GM18526 (cell line): ENCODE measurements around the gene ARHGEF40.

Experiments used
- POLR2A ChIP-seq: IDR thresholded peaks from 3 replicates; pipeline ENCODE4 v1.6.1; 2011; ENCODE audit not compliant: insufficient read length; ENCODE audit errors: extremely low read depth

Gene ARHGEF40

DNA sequence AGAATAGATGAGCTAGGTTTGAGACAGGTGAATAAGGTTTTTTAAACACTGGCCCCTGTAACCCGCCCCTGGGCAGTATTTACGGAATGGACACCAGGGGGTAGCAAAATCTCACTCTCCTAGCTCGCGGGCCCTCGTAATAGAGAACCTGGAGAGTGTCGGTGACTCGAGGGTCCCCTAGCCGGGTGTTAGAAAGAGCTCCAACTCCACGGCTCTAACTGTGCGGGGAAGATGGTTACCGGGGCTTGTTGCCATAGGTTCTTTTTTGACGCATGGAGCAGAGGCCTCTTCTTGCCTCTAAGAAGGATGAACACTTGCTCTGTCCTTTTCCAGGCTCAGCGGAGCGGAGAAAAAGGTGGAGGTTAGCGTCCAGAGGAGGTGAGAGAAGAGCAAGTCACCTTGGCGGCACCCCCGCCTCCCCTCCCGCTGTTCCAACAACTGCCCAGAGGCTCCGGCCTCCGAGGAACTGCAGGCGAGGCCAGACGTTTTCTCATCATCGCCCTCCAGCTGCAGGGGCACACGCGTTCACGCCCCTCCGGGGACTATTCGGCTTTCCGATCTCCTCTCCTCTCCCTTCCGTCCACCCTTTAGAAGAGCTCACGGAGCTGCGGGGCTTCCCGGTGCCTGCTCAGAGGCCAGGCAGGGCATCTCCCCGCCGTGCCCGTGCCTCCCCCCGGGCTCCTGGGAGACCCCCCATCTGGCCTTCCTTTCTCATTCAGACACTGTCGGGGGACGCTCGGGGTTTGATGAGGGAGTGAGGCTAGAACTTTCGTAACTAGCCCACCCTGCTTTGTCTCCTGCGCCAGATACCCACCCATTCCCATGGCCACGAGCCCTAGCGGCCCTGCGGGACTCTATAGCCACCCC is 1.4 kb upstream of the ARHGEF40 start:
- TF ChIP-seq POLR2A: no peak

DNA sequence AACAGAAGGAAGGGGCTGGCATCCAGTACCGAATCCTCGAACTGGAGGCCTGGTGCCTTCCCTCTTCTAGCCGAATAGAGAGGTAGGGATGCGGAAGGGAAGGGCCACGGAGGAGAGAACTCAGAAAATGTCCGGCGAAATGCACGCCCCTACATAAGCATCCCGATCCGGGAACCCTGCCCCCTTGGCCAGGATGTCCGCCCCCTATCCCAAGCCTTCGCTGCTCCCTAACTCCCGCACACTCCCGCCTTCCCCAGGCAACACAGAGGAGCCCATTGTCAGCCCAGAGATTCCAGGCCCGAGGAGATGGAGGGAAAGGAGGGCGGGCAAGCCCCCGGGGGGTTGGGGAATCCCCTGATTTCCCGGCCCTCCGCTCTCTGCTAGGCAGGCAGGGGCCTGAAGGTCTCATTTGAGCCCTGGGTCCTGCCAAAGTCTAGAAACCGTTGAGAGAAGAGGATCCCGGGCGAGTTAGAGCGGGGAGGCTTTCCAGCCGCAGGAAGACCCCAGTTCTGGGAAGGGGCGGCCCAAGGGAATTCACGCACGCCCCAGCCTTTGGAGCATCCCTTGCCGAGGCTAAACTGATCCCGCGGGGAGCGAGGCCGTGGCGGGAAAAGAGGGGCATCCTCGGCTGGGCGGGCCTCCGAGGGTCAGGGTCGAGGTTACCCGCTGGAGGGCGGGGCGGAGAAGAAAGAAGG is 569 bp upstream of the ARHGEF40 start:
- no peak for TF ChIP-seq POLR2A

DNA sequence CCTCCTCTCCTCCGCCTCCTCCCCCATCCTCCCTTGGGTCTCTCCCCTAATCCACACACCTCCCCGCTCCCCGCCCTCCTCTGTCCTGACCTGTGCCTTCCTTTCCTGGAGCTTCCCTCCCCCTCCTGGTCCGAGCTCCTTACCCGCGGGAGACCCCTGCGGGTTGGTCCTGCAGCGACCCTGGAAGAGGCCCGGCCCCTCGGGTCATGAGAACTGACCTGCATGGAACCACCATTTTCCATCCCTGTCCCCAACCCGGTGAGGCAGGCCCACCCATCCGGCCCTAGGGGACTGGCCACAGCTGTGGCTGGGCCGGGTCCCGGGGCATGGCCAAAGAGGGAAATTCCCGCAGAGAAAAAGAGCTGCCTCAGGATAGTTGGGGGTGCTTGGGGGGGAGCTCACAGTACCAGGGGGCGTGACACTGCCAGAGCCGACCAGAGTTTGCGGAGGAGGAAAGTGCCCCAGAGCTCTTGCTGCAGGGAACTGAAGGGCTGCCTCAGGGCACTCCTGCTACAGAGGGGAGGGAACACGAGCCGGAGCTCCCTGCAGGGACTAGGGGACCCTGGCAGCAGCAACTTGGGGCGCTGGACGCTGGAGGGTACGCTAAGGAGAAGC is 613 bp downstream of the ARHGEF40 start:
- TF ChIP-seq POLR2A: no peak

DNA sequence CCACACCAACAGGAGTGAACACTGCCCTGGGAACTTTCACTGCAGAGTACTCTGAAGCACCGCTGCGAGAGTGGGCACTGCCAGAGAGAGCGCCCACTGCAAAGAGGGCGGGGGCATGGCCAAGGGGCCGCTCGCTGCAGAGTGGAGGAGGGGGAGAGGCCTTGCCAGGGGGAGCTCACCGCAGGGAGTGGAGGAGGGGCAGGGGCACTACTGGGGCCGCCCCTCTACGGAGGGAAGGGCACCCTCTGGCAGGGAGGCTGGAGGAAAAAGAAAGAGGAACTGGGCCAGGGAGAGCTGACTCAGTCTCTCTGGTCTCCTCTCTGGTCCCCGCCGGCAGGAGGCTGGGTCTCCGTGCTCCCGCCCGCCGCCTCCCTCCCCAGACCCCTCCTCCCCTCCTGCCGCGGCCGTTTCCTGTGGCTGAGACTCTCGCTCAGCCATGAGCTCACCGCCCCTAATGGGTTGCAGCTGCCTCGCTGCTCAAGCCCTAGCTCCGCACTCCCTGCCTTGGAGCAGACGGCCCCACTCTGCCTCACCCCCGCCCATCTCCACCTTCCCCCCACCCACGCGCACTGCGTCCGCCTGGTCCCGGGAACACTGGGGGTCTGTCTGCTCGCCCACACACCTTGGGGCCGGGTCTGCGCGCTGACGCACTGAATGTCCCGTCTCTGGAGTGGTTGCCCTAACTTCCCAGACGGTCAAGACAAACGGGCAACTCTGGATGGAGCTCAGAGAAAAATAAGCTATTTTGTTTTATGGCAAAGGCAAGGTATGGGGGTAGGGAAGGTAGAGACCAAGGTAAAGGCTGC is 1.3 kb downstream of the ARHGEF40 start:
- TF ChIP-seq POLR2A: no peak

DNA sequence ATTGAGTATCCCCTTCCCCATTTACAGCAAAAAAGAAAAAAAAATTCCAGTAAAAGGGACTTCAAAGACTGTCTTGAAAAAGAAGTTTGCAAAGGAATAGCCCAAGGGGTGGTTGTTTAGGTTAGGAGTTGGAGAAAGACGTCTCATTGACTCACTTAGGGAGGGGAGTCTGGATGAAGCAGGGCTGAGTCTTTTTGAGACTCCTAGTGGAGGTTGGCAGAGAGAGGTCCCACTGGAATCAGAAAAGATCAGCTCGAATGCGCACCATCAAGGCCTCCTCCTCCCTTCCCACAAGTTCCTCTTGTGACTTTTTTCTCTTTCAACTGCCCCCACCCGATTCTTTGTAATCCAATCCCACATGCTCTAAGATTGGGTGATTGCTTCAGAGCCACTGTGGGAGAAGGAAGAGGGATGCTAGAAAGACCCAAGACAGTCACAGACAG is 1.9 kb downstream of the ARHGEF40 start:
- no peak for TF ChIP-seq POLR2A

DNA sequence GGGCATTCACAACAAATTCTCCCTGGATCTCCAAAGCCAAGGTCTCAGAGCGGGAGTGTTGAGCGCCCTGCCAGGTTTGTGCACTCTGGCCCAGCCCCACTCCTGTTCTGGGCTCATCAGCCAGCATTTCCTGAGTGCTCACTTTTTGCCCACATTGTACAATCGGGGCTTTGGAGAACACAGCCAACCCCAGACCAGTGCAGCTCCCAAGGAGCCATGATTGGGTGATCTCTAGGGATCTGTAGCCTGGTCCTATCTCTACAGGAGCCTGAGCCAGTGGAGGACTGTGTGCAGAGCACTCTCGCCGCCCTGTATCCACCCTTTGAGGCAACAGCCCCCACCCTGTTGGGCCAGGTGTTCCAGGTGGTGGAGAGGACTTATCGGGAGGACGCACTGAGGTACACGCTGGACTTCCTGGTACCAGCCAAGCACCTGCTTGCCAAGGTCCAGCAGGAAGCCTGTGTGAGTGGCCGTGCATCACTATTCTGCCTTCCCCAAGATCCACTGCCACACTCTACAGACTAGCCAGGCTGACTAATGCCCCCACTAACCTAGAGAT is 2.8 kb downstream of the ARHGEF40 start:
- no peak for TF ChIP-seq POLR2A

DNA sequence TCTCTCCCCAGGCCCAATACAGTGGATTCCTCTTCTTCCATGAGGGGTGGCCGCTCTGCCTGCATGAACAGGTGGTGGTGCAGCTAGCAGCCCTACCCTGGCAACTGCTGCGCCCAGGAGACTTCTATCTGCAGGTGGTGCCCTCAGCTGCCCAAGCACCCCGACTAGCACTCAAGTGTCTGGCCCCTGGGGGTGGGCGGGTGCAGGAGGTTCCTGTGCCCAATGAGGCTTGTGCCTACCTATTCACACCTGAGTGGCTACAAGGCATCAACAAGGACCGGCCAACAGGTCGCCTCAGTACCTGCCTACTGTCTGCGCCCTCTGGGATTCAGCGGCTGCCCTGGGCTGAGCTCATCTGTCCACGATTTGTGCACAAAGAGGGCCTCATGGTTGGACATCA is 3.8 kb downstream of the ARHGEF40 start:
- no peak for TF ChIP-seq POLR2A

DNA sequence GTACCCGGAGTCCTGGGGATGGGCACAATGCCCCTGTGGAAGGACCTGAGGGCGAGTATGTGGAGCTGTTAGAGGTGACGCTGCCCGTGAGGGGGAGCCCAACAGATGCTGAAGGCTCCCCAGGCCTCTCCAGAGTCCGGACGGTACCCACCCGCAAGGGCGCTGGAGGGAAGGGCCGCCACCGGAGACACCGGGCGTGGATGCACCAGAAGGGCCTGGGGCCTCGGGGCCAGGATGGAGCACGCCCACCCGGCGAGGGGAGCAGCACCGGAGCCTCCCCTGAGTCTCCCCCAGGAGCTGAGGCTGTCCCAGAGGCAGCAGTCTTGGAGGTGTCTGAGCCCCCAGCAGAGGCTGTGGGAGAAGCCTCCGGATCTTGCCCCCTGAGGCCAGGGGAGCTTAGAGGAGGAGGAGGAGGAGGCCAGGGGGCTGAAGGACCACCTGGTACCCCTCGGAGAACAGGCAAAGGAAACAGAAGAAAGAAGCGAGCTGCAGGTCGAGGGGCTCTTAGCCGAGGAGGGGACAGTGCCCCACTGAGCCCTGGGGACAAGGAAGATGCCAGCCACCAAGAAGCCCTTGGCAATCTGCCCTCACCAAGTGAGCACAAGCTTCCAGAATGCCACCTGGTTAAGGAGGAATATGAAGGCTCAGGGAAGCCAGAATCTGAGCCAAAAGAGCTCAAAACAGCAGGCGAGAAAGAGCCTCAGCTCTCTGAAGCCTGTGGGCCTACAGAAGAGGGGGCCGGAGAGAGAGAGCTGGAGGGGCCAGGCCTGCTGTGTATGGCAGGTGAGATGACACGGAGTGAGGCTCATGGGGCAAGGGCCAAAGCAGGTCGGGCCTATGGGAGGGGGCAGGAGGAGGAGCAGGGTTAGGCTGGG is 4.5 kb downstream of the ARHGEF40 start:
- no peak for TF ChIP-seq POLR2A

DNA sequence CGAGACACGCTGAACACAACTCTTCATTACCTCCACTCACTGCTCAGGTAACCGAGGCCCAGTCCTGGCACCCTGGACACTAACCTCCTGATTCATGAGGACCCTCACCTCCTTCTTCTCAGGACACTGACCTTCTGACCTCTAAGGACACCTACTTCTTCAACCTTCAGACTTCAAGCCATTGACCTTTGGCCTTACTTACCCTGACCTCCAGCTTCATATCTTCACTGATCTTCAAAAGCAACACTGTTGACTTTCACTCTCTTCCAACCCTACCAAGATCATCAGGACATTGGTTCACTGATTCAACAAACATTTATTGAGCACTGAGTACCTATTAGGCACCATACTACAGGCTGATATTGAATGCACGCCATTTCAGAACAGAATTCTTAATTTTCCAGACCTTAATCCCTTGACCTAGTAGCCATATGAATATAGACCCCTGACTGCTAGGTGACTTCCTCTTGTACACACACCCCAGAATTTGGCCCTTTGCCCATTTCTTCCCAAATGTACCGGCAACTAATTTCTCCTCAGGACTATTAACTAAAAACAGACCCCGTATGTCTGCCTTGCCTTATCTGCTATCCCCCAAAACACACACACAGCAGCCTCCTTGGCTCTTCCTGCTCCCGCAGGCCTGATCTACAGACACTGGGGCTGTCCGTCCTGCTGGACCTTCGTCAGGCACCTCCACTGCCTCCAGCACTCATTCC is 5.8 kb downstream of the ARHGEF40 start:
- no peak for TF ChIP-seq POLR2A

DNA sequence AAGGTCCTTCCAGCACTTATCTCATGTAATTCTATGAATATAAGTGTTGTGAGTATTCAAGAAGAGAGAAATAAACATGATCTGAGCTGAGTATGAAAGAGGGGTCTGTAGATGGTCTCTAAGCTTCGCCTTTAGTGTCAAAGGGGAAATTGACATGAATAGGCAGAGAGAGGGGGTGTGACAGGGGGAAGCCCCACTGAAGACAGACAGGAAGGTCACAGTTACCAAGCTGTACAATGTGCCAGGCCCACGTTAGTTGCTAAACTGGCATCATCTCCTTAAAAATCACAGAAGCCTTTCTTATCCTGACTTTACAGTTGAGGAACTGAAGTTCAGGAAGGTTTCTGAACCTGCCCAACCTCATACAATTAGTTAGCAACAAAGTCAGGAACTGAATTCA is 7.6 kb downstream of the ARHGEF40 start:
- no peak for TF ChIP-seq POLR2A

DNA sequence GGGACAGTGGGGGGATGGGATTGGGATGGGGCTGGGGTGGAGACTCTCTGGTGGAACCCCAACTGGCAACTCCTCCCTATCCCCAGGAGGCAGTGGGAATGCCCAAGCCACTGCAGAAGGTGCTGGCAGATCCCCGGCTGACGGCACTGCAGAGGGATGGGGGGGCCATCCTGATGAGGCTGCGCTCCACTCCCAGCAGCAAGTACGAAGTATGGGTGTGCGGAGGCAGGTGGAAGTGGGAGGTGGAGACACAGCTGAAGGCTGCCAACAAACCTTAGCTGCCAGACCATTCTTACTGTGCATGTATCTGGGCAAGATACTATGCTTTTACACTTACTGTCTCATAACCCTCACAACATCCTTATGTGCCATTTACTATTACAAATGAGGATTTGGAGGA is 8.2 kb downstream of the ARHGEF40 start:
- TF ChIP-seq POLR2A: no peak

DNA sequence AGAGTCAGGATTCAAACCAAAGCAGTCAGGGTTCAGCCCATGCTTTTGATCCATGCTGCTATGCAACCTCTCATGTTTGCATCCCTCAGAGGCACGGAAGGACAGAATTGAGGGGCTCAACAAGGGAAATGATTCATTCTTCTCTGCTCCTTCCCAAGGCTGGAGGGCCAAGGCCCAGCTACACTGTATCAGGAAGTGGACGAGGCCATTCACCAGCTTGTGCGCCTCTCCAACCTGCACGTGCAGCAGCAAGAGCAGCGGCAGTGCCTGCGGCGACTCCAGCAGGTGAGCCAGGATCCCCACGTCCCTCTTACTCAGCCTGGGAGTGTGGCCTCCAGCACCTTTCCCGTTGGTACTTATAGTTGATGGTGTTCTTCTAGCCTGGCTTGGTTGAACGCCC is 8.6 kb downstream of the ARHGEF40 start:
- no peak for TF ChIP-seq POLR2A

DNA sequence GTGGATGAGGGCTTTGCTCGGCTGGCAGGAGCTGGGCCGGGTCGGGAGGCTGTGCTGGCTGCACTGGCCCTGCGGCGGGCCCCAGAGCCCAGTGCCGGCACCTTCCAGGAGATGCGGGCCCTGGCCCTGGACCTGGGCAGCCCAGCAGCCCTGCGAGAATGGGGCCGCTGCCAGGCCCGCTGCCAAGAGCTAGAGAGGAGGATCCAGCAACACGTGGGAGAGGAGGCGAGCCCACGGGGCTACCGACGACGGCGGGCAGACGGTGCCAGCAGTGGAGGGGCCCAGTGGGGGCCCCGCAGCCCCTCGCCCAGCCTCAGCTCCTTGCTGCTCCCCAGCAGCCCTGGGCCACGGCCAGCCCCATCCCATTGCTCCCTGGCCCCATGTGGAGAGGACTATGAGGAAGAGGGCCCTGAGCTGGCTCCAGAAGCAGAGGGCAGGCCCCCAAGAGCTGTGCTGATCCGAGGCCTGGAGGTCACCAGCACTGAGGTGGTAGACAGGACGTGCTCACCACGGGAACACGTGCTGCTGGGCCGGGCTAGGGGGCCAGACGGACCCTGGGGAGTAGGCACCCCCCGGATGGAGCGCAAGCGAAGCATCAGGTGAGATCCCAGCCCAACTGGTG is 11.5 kb downstream of the ARHGEF40 start:
- no peak for TF ChIP-seq POLR2A
